ENCODE data around the gene CDH11. TPM values are rescaled to one million over a fixed set of nuclear protein-coding genes. Genes with fewer than 3 reads are reported as not detected.

Gene CDH11
- polyA plus RNA-seq, 1 donor (not counting 4 experiments of a cell fraction or from before 2014, with no cell fraction given): 36.8 TPM

DNA sequence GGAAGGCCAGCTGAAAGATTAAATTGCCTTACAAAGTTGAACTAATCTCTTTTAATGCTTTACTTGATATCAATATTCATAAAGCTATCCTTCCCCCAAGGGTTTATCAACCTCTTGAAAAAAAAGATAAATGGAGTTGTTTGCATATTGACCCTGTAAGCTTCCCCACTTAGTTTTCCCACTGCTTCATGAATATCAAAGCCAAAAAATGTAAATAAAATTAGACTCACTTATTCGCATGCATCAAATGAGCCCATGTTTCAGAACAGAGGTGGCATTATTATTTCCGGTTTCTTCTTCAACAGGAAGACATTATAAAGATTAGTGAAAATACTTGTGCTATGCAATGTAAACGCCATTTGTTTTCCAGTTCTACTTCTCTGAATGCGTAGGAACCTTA lies 150.7 kb downstream of the CDH11 start:
- no peak overlapping the region for H3K4me2 ChIP-seq (ENCODE audit: control insufficient read depth, extremely low read depth, insufficient read depth, low read depth, low read length)
- H3K27ac ChIP-seq (ENCODE audit: control insufficient read depth, insufficient read depth, low read length): no peak overlapping the region
- no peak overlapping the region for H3K4me3 ChIP-seq (ENCODE audit: control insufficient read depth in 2 of 3, extremely low read depth in 1 of 3, insufficient read depth in 2 of 3, low read depth in 1 of 3, low read length in 3 of 3)
- no peaks in the 10 kb centered on the region for H3K36me3 ChIP-seq (ENCODE audit: control insufficient read depth in 2 of 2, extremely low read depth in 1 of 2, insufficient read depth in 2 of 2, low read length in 2 of 2)
- H4K20me1 ChIP-seq (ENCODE audit: control insufficient read depth, extremely low read depth, insufficient read depth, low read length): no peaks in the 10 kb centered on the region
- dilution Hi-C loops (cut with MboI; ENCODE audit: extremely low pct_ligation_motif_present, low sequenced_read_pairs): no loop called here
- FAIRE-seq: no peak
- no peaks in the 10 kb centered on the region for H3K9me1 ChIP-seq (ENCODE audit: control insufficient read depth, extremely low read depth, insufficient read depth, low read length)
- H3K79me2 ChIP-seq (ENCODE audit: control insufficient read depth, insufficient read depth, low read length): no peaks in the 10 kb centered on the region
- DNase-seq (ENCODE audit: low read depth, low spot score): no peak
- no peak overlapping the region for H2AFZ ChIP-seq (ENCODE audit: control insufficient read depth, low read length)
- TF ChIP-seq EZH2 (IDR thresholded peaks at IDR 0.05; ENCODE audit: low read length): no peak
- TF ChIP-seq, protein P1, sequence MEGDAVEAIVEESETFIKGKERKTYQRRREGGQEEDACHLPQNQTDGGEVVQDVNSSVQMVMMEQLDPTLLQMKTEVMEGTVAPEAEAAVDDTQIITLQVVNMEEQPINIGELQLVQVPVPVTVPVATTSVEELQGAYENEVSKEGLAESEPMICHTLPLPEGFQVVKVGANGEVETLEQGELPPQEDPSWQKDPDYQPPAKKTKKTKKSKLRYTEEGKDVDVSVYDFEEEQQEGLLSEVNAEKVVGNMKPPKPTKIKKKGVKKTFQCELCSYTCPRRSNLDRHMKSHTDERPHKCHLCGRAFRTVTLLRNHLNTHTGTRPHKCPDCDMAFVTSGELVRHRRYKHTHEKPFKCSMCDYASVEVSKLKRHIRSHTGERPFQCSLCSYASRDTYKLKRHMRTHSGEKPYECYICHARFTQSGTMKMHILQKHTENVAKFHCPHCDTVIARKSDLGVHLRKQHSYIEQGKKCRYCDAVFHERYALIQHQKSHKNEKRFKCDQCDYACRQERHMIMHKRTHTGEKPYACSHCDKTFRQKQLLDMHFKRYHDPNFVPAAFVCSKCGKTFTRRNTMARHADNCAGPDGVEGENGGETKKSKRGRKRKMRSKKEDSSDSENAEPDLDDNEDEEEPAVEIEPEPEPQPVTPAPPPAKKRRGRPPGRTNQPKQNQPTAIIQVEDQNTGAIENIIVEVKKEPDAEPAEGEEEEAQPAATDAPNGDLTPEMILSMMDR (optimal IDR thresholded peaks at IDR 0.05 in 1 of 3, IDR thresholded peaks at IDR 0.05 in 1 of 3, conservative IDR thresholded peaks at IDR 0.05 in 1 of 3; ENCODE audit: extremely low read depth in 1 of 3, insufficient read depth in 2 of 3, low read length in 3 of 3): no peak
- no peak overlapping the region for H3K9ac ChIP-seq (ENCODE audit: control insufficient read depth, extremely low read depth, insufficient read depth, low read length)
- H3K27me3 ChIP-seq (ENCODE audit: control insufficient read depth, extremely low read depth, insufficient read depth, low read length): no peaks in the 10 kb centered on the region
- no peaks in the 10 kb centered on the region for H3K4me1 ChIP-seq (ENCODE audit: control insufficient read depth, extremely low read depth, insufficient read depth, low read length)
- H3K9me3 ChIP-seq (ENCODE audit: control insufficient read depth, low read depth, low read length): no peaks in the 10 kb centered on the region

- no peak for FAIRE-seq
- H4K20me1 ChIP-seq (ENCODE audit: control insufficient read depth, extremely low read depth, insufficient read depth, low read length): no peaks in the 10 kb centered on the region
- H3K36me3 ChIP-seq (ENCODE audit: control insufficient read depth in 2 of 2, extremely low read depth in 1 of 2, insufficient read depth in 2 of 2, low read length in 2 of 2): no peaks in the 10 kb centered on the region
- H3K4me3 ChIP-seq (ENCODE audit: control insufficient read depth in 2 of 3, extremely low read depth in 1 of 3, insufficient read depth in 2 of 3, low read depth in 1 of 3, low read length in 3 of 3): no peak overlapping the region
- H3K4me1 ChIP-seq (ENCODE audit: control insufficient read depth, extremely low read depth, insufficient read depth, low read length): no peaks in the 10 kb centered on the region
- no peak overlapping the region for H3K4me2 ChIP-seq (ENCODE audit: control insufficient read depth, extremely low read depth, insufficient read depth, low read depth, low read length)
- dilution Hi-C loops (cut with MboI; ENCODE audit: extremely low pct_ligation_motif_present, low sequenced_read_pairs): no loop called here
- DNase-seq (ENCODE audit: low read depth, low spot score): no peak
- TF ChIP-seq, protein P1 (optimal IDR thresholded peaks at IDR 0.05 in 1 of 3, IDR thresholded peaks at IDR 0.05 in 1 of 3, conservative IDR thresholded peaks at IDR 0.05 in 1 of 3; ENCODE audit: extremely low read depth in 1 of 3, insufficient read depth in 2 of 3, low read length in 3 of 3): no peak
- TF ChIP-seq EZH2 (IDR thresholded peaks at IDR 0.05; ENCODE audit: low read length): no peak
- H3K27me3 ChIP-seq (ENCODE audit: control insufficient read depth, extremely low read depth, insufficient read depth, low read length): no peaks in the 10 kb centered on the region
- no peaks in the 10 kb centered on the region for H3K9me3 ChIP-seq (ENCODE audit: control insufficient read depth, low read depth, low read length)
- H3K9ac ChIP-seq (ENCODE audit: control insufficient read depth, extremely low read depth, insufficient read depth, low read length): no peak overlapping the region
- H3K9me1 ChIP-seq (ENCODE audit: control insufficient read depth, extremely low read depth, insufficient read depth, low read length): no peaks in the 10 kb centered on the region
- no peak overlapping the region for H2AFZ ChIP-seq (ENCODE audit: control insufficient read depth, low read length)
- H3K79me2 ChIP-seq (ENCODE audit: control insufficient read depth, insufficient read depth, low read length): no peaks in the 10 kb centered on the region
- no peak overlapping the region for H3K27ac ChIP-seq (ENCODE audit: control insufficient read depth, insufficient read depth, low read length)
Measured at GRCh38 chr16:64969221-64969620, 152.6 kb downstream of the CDH11 start.
